Muscle layer of duodenum (tissue), 2 donors: ENCODE data around the gene ZNF521.
"Not testable (repeated sequence)": the region's sequence is repeated elsewhere in the genome, so short reads cannot be mapped to it uniquely, and the experiment has no call there.

Experiments used
- H3K27ac ChIP-seq: one replicate; pipeline ENCODE4 v1.7.0; 2013; ENCODE audit warnings: mild to moderate bottlenecking, low read length
- H3K27me3 ChIP-seq: one replicate; pipeline ENCODE4 v1.7.0; 2013; ENCODE audit warnings: low read depth, mild to moderate bottlenecking, control low read depth, low read length
- H3K36me3 ChIP-seq, 2 donors: one replicate each; pipeline ENCODE4 v1.7.0; 2013; ENCODE audit warnings: low read length in 2 of 2, control low read depth in 1 of 2, mild to moderate bottlenecking in 1 of 2; ENCODE audit not compliant: insufficient read depth in 2 of 2, control insufficient read depth in 1 of 2
- H3K4me1 ChIP-seq, 2 donors: one replicate each; pipeline ENCODE4 v1.7.0; 2013; ENCODE audit warnings: low read length in 2 of 2, mild to moderate bottlenecking in 2 of 2, control low read depth in 1 of 2, moderate library complexity in 1 of 2; ENCODE audit not compliant: insufficient read depth in 2 of 2, control insufficient read depth in 1 of 2
- H3K4me3 ChIP-seq, 2 donors: one replicate each; pipeline ENCODE4 v1.7.0; 2013; ENCODE audit warnings: low read length in 2 of 2, low read depth in 1 of 2, mild to moderate bottlenecking in 1 of 2
- H3K9me3 ChIP-seq, 2 donors: one replicate each; pipeline ENCODE4 v1.7.0; 2013; ENCODE audit warnings: low read length in 2 of 2, control low read depth in 1 of 2, mild to moderate bottlenecking in 1 of 2; ENCODE audit not compliant: control insufficient read depth in 1 of 2
- donor health status: healthy.

Gene ZNF521

DNA sequence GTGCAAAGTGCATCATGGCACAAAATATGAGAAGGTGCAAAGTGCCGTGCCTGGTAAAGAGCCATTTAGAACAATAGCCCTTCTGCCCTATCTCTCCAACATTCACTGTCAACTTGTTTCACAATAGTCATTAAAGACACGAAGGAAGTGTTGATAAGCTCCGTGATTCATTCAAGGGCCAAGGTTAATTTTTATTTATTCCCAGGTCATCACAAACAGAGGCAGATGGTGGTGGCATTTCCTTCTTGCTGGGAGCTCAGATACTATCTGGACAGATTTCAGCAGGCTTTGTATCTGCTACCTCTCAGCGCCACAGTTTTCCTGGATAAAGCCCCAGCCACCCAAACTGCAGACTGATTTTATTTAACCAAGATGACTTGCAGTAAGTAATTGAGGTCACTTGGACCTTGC, 309.3 kb downstream of the ZNF521 start:
- no peak overlapping the region for H3K27ac ChIP-seq
- H3K4me3 ChIP-seq: no peak overlapping the region
- H3K4me1 ChIP-seq: no peaks in the 10 kb centered on the region
- no peaks in the 10 kb centered on the region for H3K36me3 ChIP-seq
- H3K27me3 ChIP-seq: no peaks in the 10 kb centered on the region
- H3K9me3 ChIP-seq: no peaks in the 10 kb centered on the region

DNA sequence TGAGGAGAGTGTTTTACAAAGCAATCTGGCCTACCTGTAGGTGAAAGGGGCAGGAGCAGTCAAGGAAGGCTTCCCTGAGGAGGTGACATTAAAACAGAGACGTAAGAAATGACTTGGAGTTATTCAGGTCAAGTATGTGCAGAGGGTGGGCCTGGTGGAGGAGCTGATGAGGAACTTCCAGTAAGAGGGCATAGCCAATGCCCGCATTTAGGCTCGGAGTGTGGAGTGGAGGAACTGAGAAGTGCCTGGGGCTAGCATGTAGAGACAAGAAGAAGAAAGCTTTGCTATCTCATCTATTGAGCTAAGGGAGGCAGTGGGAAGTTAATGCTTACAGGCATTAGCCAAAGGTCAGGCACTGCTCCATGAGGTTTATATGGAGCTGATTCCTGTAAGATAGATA, 312.2 kb downstream of the ZNF521 start:
- Histone ChIP-seq H3K4me1 (no peaks in the 10 kb centered on the region), H3K27ac (no peak overlapping the region), H3K4me3 (no peak overlapping the region), H3K36me3 (no peaks in the 10 kb centered on the region), H3K27me3 (no peaks in the 10 kb centered on the region), H3K9me3 (no peaks in the 10 kb centered on the region)

DNA sequence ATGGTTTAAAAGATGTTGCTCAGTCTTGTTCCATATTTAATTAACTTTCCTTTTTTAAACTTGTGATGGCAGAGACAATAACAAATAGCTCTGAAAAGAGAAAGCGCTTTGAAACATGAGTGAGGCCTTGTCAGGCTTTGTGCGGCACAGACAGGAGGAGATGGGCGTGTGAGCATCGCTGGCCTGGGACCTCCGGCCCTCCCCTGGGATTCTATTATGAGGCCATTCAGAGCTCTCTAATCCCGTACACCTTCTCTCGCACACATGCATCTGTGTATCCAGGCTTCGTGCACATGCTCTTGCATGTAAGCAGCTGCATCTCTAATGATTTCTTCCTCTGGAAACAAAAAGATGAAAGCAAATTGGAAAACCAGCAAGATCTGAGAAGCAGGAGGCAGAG, 313.7 kb downstream of the ZNF521 start:
- H3K27ac ChIP-seq: no peak overlapping the region
- H3K4me3 ChIP-seq: no peak overlapping the region
- no peaks in the 10 kb centered on the region for H3K36me3 ChIP-seq
- H3K4me1 ChIP-seq: no peaks in the 10 kb centered on the region
- no peaks in the 10 kb centered on the region for H3K9me3 ChIP-seq
- H3K27me3 ChIP-seq: no peaks in the 10 kb centered on the region

DNA sequence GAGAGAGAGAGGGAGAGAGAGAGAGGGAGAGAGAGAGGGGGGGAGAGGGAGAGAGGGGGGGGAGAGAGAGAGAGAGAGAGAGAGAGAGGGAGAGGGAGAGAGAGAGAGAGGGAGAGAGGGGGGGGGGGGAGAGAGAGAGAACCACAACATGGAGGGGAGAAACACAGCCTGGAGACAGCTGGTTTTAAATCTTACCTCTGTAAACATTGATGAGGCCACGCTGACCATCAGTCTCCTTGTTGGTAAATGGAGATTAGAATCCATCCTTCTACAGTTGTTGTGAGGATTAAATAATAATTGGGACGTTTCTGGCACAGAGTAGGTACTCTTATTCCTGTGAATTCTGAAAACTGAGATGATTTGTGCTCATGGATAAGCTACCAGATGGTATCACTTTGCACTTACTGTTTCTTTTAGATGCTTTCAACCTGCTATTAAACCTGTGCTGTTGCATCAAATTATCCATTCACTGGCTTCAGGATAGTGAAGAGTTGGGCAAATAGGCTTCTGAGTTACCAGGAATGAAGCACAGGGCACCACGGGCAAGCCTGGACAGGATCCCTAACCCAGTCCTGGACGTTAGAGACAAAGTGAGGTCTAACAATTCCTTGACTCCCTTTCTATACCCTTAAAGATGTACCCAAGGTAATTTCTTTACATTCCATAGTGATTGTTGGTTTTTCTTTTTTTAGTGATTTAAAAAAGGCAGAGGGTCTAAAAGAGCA, 318.1 kb downstream of the ZNF521 start:
- Histone ChIP-seq H3K9me3 (no peaks in the 10 kb centered on the region), H3K27ac (no peak overlapping the region), H3K27me3 (no peaks in the 10 kb centered on the region), H3K36me3 (no peaks in the 10 kb centered on the region), H3K4me3 (no peak overlapping the region), H3K4me1 (no peaks in the 10 kb centered on the region)

DNA sequence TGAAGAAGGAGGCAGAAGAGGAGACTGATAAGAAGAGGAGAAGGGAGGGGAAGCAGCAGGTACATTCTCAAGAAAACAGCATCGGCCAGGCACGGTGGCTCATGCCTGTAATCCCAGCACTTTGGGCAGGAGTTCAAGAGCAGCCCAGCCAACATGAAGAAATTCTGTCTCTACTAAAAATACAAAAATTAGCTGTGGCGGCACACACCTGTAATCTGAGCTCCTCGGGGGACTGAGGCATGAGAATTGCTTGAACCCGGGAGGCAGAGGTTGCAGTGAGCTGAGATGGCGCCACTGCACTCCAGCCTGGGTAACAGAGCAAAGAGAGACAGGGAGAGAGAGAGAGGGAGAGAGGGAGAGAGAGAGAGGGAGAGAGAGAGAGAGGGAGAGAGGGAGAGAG, 318.8 kb downstream of the ZNF521 start:
- H3K27me3 ChIP-seq, H3K36me3 ChIP-seq, H3K4me1 ChIP-seq, H3K4me3 ChIP-seq, H3K9me3 ChIP-seq, H3K27ac ChIP-seq: not testable (repeated sequence)

DNA sequence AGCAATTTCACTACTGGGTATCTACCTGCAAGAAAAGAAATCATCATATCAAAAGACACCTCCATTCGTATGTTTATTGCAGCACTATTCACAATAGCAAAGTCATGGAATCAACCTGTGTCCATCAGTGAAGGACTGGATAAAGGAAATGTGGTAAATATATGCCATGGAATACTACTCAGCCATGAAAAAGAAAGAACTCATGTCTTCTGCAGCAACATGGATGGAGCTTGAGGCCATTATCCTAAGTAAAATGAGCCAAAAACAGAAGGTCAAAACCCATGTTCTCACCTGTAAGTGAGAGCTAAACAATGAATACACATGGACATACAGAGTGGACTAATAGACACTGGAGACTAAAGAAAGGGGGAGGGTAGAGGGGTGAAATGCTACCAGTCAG, 322.2 kb downstream of the ZNF521 start:
- Histone ChIP-seq H3K36me3 (no peaks in the 10 kb centered on the region), H3K4me3 (no peak overlapping the region), H3K9me3 (no peaks in the 10 kb centered on the region), H3K27ac (no peak overlapping the region), H3K27me3 (no peaks in the 10 kb centered on the region), H3K4me1 (no peaks in the 10 kb centered on the region)

DNA sequence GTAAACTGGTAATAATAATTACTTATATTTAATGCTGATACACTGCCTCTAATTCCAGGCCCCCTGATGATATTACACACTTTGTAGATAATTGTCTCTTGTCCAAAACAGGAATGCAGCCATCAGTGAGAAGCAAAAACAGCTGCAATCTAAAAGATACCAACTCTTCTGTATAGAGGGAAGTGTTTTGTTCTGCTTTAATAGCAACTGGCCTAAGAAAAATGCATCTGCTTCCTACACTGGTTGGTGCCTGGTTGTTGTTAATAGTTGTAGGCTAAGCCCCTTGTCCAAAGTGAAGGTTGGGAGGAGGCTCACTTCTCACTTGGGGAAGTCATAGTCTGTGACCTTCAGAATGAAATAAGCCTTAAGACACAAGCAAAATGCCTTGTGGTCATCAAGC, 332.0 kb downstream of the ZNF521 start:
- Histone ChIP-seq H3K4me1 (no peaks in the 10 kb centered on the region), H3K36me3 (no peaks in the 10 kb centered on the region), H3K27ac (no peak overlapping the region), H3K9me3 (peaks cover 0 to 7% of the 10 kb centered on the region in 2 donors), H3K4me3 (no peak overlapping the region), H3K27me3 (no peaks in the 10 kb centered on the region)

DNA sequence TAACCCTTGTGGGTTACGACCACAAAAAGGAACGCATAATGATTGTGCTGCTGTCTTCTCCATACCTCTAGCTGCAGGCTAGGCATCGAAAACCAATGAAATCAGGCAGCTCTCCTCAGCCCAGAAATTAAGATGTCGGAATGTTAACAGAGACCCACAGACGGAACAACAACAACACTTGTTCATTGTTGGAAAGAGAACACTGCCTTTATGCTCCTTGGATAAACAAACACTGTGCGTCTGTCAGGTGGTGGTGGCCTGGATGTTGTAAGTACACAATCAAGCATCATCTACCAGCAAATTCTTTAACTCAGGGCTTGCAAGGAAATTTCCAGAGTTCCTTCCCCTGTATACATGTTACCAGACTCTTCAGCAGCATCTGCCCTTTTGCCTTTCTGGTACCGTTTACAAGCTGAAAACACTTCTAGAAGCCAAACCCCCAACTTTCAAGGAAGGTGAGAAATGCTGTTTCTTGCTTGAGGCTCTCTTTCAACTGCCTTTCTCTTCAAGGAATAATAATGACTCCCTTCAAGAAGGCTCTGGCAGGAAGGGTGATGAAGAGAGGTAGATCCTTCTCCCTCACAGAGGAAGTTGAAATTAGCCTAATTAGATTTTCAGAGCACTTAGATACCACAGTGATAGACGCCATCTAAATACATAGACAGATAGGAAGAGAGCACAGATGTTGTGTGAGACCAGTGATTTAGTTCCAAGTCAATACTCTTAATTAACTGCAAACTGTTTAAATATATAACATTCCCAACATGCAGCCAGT, 332.7 kb downstream of the ZNF521 start:
- Histone ChIP-seq H3K27me3 (no peaks in the 10 kb centered on the region), H3K36me3 (no peaks in the 10 kb centered on the region), H3K4me1 (no peaks in the 10 kb centered on the region), H3K4me3 (no peak overlapping the region), H3K9me3 (peaks cover 0 to 7% of the 10 kb centered on the region in 2 donors), H3K27ac (no peak overlapping the region)

DNA sequence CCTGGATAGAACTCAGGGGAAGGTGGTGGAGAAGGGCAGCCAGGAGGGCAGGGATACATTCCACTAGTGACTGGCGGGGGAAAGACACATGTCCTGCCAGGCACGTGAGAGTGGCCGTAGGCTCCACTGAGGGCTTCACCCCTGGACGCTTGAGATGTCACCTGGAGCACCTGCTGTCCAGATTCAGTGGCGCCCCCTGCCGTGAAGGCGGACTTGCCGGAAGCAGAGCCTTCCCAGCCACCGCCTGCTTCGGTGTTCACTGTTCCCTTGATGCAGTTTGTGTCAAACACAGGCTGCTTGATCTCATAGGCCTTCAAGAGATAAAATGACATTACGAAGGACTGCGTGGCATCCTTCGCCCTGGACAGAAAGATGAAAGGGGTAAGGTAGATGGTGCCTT, 335.3 kb downstream of the ZNF521 start:
- H3K4me3 ChIP-seq: no peak overlapping the region
- no peaks in the 10 kb centered on the region for H3K4me1 ChIP-seq
- no peaks in the 10 kb centered on the region for H3K27me3 ChIP-seq
- H3K27ac ChIP-seq: no peak overlapping the region
- H3K36me3 ChIP-seq: no peaks in the 10 kb centered on the region
- H3K9me3 ChIP-seq: peaks cover 0 to 7% of the 10 kb centered on the region in 2 donors

DNA sequence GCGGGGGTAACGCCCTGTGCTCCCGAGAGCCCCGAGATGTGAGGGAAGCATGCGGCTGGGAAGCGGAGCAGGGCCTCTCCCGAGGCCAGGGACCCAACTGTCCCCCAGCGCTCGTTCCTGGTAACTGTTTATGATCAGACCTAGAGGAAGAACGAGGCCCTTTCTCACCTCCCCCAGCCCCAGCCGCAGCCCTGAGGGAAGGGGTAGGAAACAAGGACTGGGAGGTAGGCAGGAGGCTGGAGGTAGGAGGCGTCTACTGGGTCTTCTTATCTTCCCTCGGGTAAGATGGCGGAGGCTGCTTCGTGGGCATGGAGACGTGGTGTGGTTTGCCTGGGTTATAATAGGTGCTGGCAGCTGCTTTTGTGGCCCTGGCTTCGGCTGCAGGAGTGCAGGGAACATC, 335.8 kb downstream of the ZNF521 start:
- H3K27me3 ChIP-seq: no peaks in the 10 kb centered on the region
- no peaks in the 10 kb centered on the region for H3K36me3 ChIP-seq
- no peak overlapping the region for H3K4me3 ChIP-seq
- H3K4me1 ChIP-seq: no peaks in the 10 kb centered on the region
- H3K9me3 ChIP-seq: peaks cover 0 to 7% of the 10 kb centered on the region in 2 donors
- no peak overlapping the region for H3K27ac ChIP-seq
